Mucosa of descending colon (tissue), 3 donors: ENCODE measurements around the gene HDGFL3. TPM values are rescaled to one million over a fixed set of nuclear protein-coding genes. Genes with fewer than 3 reads are reported as not detected.

ENCODE experiments used
- ATAC-seq: fragments of 200-7000 bp; cut with Tn5 transposase; one replicate; pipeline ENCODE4 v1.9.1; 2020; ENCODE audit warnings: mild to moderate bottlenecking, moderate library complexity
- DNase-seq, 3 donors: peaks; one replicate each; pipeline ENCODE4 v3.0.0-alpha.2; 2020
- H3K36me3 ChIP-seq: fragments of 200-600 bp; one replicate; pipeline ENCODE4 v1.8.0; 2021; ENCODE audit warnings: low read depth, mild to moderate bottlenecking
- H3K4me1 ChIP-seq: fragments of 200-600 bp; one replicate; pipeline ENCODE4 v1.8.0; 2021; ENCODE audit warnings: low read depth, mild to moderate bottlenecking
- H3K4me3 ChIP-seq: fragments of 200-600 bp; one replicate; pipeline ENCODE4 v1.8.0; 2021; ENCODE audit warnings: mild to moderate bottlenecking
- H3K9me3 ChIP-seq: fragments of 200-600 bp; one replicate; pipeline ENCODE4 v1.8.0; 2021; ENCODE audit warnings: mild to moderate bottlenecking
- CTCF ChIP-seq: fragments of 200-600 bp; IDR thresholded peaks from one replicate; pipeline ENCODE4 v1.8.0; 2022; ENCODE audit warnings: antibody characterized with exemption, mild to moderate bottlenecking
- intact Hi-C, 2 donors: fragments of 100-400 bp; cut with DNase I in 1 of 2; cut with micrococcal nuclease in 1 of 2; formaldehyde crosslinking; loops; one replicate each; pipeline versions ENCODE4 v1.11.0 to v1.11.1; 2022; cut with DNase I, micrococcal nuclease
- total RNA-seq, 3 donors: library from RNA; stranded (reverse); fragmentation: NEBNext Ultra II Directional in 2 of 3; extraction: Animal tissue kit (Norgen Biotek cat#: 25700) in 2 of 3; gene quantifications; one replicate each; pipeline versions ENCODE4 v1.2.1 to v1.2.4, GENCODE V29; 2021 to 2023
- donor health status: DM: no; HTN: no; CAD: no; lungs with moderate emphysema.
- donor health status: DM: no; HTN: no; CAD: no.
- donor health status: DM: no; HTN: yes; CAD: no.

The HDGFL3 gene
- total RNA-seq, 3 donors from 2014 or later = 7.3 to 58.8 (median 14.1) TPM

GRCh38 chr15:83115831-83116565 lies 91.6 kb downstream of the HDGFL3 start:
- no peaks in the 10 kb centered on the region for H3K36me3 ChIP-seq
- no peaks in the 10 kb centered on the region for H3K9me3 ChIP-seq
- H3K4me1 ChIP-seq = no peaks in the 10 kb centered on the region
- no peak for TF ChIP-seq CTCF
- ATAC-seq = no peak
- no peak overlapping the region for H3K4me3 ChIP-seq
- intact Hi-C loops = no loop called here
- DNase-seq = no peak

DNA sequence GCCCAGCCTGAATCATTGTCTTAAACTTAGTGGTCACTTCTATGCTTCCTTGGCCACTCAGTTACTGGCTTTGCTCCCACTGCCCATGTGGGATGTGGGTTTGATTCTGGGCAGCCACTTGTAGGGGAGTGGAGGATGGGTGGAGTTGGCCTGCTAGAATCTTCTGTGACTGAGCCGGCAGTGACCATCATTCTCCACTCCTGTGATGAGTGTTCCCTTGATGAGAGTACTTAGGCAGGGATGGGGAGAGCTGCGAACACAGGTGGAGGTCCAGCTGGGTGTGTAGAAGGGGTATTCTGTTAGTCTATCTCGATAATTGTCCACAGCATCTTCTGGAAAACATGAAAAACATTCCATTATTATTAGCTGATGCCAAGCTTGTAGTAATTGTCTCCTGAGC lies 92.2 kb downstream of the HDGFL3 start:
- intact Hi-C loops = no loop called here
- ATAC-seq (no peak), DNase-seq (no peak)
- no peak overlapping the region for H3K4me3 ChIP-seq
- H3K4me1 ChIP-seq = no peaks in the 10 kb centered on the region
- H3K36me3 ChIP-seq = no peaks in the 10 kb centered on the region
- no peaks in the 10 kb centered on the region for H3K9me3 ChIP-seq
- TF ChIP-seq CTCF = no peak

- intact Hi-C loops = no loop called here
- no peak overlapping the region for H3K4me3 ChIP-seq
- no peaks in the 10 kb centered on the region for H3K36me3 ChIP-seq
- DNase-seq (no peak), ATAC-seq (no peak)
- no peaks in the 10 kb centered on the region for H3K4me1 ChIP-seq
- H3K9me3 ChIP-seq = no peaks in the 10 kb centered on the region
- no peak for TF ChIP-seq CTCF
Observed at GRCh38 chr15:83114856-83115255, 92.8 kb downstream of the HDGFL3 start.

- H3K4me3 ChIP-seq = no peak overlapping the region
- H3K4me1 ChIP-seq = no peaks in the 10 kb centered on the region
- H3K9me3 ChIP-seq = no peaks in the 10 kb centered on the region
- DNase-seq (no peak), ATAC-seq (no peak)
- TF ChIP-seq CTCF = no peak
- intact Hi-C loops = no loop called here
- H3K36me3 ChIP-seq = no peaks in the 10 kb centered on the region
Observed at GRCh38 chr15:83113881-83114674, 93.5 kb downstream of the HDGFL3 start.

- DNase-seq (no peak), ATAC-seq (no peak)
- Histone ChIP-seq H3K4me1 (peaks cover 1% of the 10 kb centered on the region), H3K4me3 (no peak overlapping the region), H3K36me3 (no peaks in the 10 kb centered on the region), H3K9me3 (no peaks in the 10 kb centered on the region)
- intact Hi-C loops = no loop called here
- no peak for TF ChIP-seq CTCF
Observed at GRCh38 chr15:83112956-83113299, 94.7 kb downstream of the HDGFL3 start.
